Tibial nerve (tissue), 4 donors: Measurements from ENCODE around the gene CCL2. TPM values are rescaled to one million over a fixed set of nuclear protein-coding genes. Genes with fewer than 3 reads are reported as not detected.

Source experiments
- DNase-seq, 2 donors: peaks; one replicate each; pipeline ENCODE4 v3.0.0-alpha.2; 2019; ENCODE audit warnings: low spot score in 2 of 2
- H3K27ac ChIP-seq, 4 donors: fragments of 200-600 bp; sonication (generic) in 3 of 4; one replicate each; pipeline ENCODE4 v1.5.1; 2017 to 2019; ENCODE audit warnings: mild to moderate bottlenecking in 1 of 4
- H3K27me3 ChIP-seq, 2 donors: fragments of 200-600 bp; sonication (generic) in 1 of 2; one replicate each; pipeline versions ENCODE4 v1.5.1 to v1.6.0; 2017 to 2019
- H3K36me3 ChIP-seq, 3 donors: fragments of 200-600 bp; sonication (generic); one replicate each; pipeline ENCODE4 v1.5.1; 2018 to 2019
- H3K4me1 ChIP-seq, 4 donors: fragments of 200-600 bp; sonication (generic) in 3 of 4; one replicate each; pipeline ENCODE4 v1.5.1; 2017 to 2019
- H3K4me3 ChIP-seq, 4 donors: fragments of 200-600 bp; sonication (generic) in 3 of 4; one replicate each; pipeline ENCODE4 v1.5.1; 2017 to 2019; ENCODE audit warnings: mild to moderate bottlenecking in 1 of 4, moderate library complexity in 1 of 4
- H3K9me3 ChIP-seq, 4 donors: fragments of 200-600 bp; sonication (generic) in 3 of 4; one replicate each; pipeline ENCODE4 v1.5.1; 2017 to 2019
- CTCF ChIP-seq, 5 experiments: fragments of 200-600 bp in 3 of 5; fragments of 450-650 bp in 2 of 5; sonication (generic) in 3 of 5; IDR thresholded peaks; one replicate each; pipeline ENCODE4 v1.5.1; 2016 to 2019; ENCODE audit warnings: antibody characterized with exemption in 5 of 5, mild to moderate bottlenecking in 3 of 5, moderate library complexity in 2 of 5
- EP300 ChIP-seq, 2 donors: sonication (generic); formaldehyde crosslinking; IDR thresholded peaks; one replicate each; pipeline ENCODE4 v1.6.1; 2017; ENCODE audit warnings: antibody characterized with exemption in 2 of 2, mild to moderate bottlenecking in 1 of 2
- POLR2A ChIP-seq, 2 donors: fragments of 450-650 bp; IDR thresholded peaks; one replicate each; pipeline ENCODE4 v1.6.1; 2017; ENCODE audit warnings: antibody characterized with exemption in 2 of 2, mild to moderate bottlenecking in 2 of 2, moderate library complexity in 2 of 2
- WGBS, 2 donors: methylation state at CpG; one replicate each; pipeline ENCODE4 v1.1.5; 2018; 5-methylcytosine and 5-hydroxymethylcytosine counted together
- total RNA-seq, 4 donors: library from RNA; depleted of rRNA; stranded (reverse); fragments of >200 nt; gene quantifications; one replicate each; pipeline ENCODE4 v1.1.0, GENCODE V29; 2016

Gene CCL2
- total RNA-seq, 4 donors from 2014 or later, result 34.7 to 185 (median 43.6) TPM

GRCh38 chr17:34255381-34255732 is 272 bp downstream of the CCL2 start:
- no peak for DNase-seq
- Histone ChIP-seq H3K9me3 (no peaks in the 10 kb centered on the region), H3K27ac (peak overlapping the region; percentile 43 to 91 (median 80)), H3K4me1 (peaks cover 10 to 83% (median 59%) of the 10 kb centered on the region in 4 donors), H3K36me3 (no peaks in the 10 kb centered on the region), H3K4me3 (peak overlapping the region; percentile 14 to 51 (median 38)), H3K27me3 (no peaks in the 10 kb centered on the region)
- no peak for TF ChIP-seq EP300 (IDR thresholded peaks at IDR 0.05)
- TF ChIP-seq POLR2A (IDR thresholded peaks at IDR 0.05), result no peak
- no peak for TF ChIP-seq CTCF (IDR thresholded peaks at IDR 0.05)
- WGBS, 2 donors, result 22 to 23% methylated on average over 5 of the region's 5 CpGs

GRCh38 chr17:34255841-34256240 is 756 bp downstream of the CCL2 start:
- no peaks in the 10 kb centered on the region for H3K27me3 ChIP-seq
- H3K36me3 ChIP-seq, result no peaks in the 10 kb centered on the region
- WGBS, 2 donors, result 78 to 82% methylated on average over 1 of the region's 1 CpG
- TF ChIP-seq CTCF (IDR thresholded peaks at IDR 0.05) (no peak), POLR2A (IDR thresholded peaks at IDR 0.05) (no peak), EP300 (IDR thresholded peaks at IDR 0.05) (no peak)
- DNase-seq, result no peak
- H3K27ac ChIP-seq, result peak overlapping the region in 3 of 4 donors; percentile 71 to 91 (median 89)
- no peaks in the 10 kb centered on the region for H3K9me3 ChIP-seq
- peak overlapping the region; percentile 14 to 51 (median 38) for H3K4me3 ChIP-seq
- H3K4me1 ChIP-seq, result peaks cover 10 to 82% (median 55%) of the 10 kb centered on the region in 4 donors

GRCh38 chr17:34257299-34257985 is 2.4 kb downstream of the CCL2 start:
- TF ChIP-seq CTCF (IDR thresholded peaks at IDR 0.05) (no peak), POLR2A (IDR thresholded peaks at IDR 0.05) (no peak), EP300 (IDR thresholded peaks at IDR 0.05) (no peak)
- Histone ChIP-seq H3K27ac (no peak overlapping the region), H3K4me1 (peaks cover 10 to 70% (median 39%) of the 10 kb centered on the region in 4 donors), H3K27me3 (no peaks in the 10 kb centered on the region), H3K36me3 (no peaks in the 10 kb centered on the region), H3K9me3 (no peaks in the 10 kb centered on the region), H3K4me3 (no peak overlapping the region)
- 69 to 75% methylated on average over 5 of the region's 5 CpGs for WGBS, 2 donors
- DNase-seq, result no peak

- no peaks in the 10 kb centered on the region for H3K36me3 ChIP-seq
- H3K9me3 ChIP-seq, result no peaks in the 10 kb centered on the region
- no peak overlapping the region for H3K4me3 ChIP-seq
- no peak for DNase-seq
- no peak for TF ChIP-seq CTCF (IDR thresholded peaks at IDR 0.05)
- TF ChIP-seq POLR2A (IDR thresholded peaks at IDR 0.05), result no peak
- no peak for TF ChIP-seq EP300 (IDR thresholded peaks at IDR 0.05)
- H3K27me3 ChIP-seq, result no peaks in the 10 kb centered on the region
- peaks cover 7 to 64% (median 34%) of the 10 kb centered on the region in 4 donors for H3K4me1 ChIP-seq
- 86 to 91% methylated on average over 1 of the region's 1 CpG for WGBS, 2 donors
- no peak overlapping the region for H3K27ac ChIP-seq
Observed at GRCh38 chr17:34257986-34258326, 2.9 kb downstream of the CCL2 start.

- H3K27me3 ChIP-seq, result no peaks in the 10 kb centered on the region
- no peak overlapping the region for H3K4me3 ChIP-seq
- peak overlapping the region in 2 of 4 donors; percentile 24 to 38 for H3K27ac ChIP-seq
- no peaks in the 10 kb centered on the region for H3K36me3 ChIP-seq
- H3K4me1 ChIP-seq, result peaks cover 0 to 53% (median 23%) of the 10 kb centered on the region in 4 donors
- no peaks in the 10 kb centered on the region for H3K9me3 ChIP-seq
- TF ChIP-seq POLR2A (IDR thresholded peaks at IDR 0.05) (no peak), CTCF (IDR thresholded peaks at IDR 0.05) (no peak), EP300 (IDR thresholded peaks at IDR 0.05) (peak in 1 of 2 donors; percentile 7)
- DNase-seq, result no peak
Observed at GRCh38 chr17:34259146-34259545, 4.1 kb downstream of the CCL2 start.
